OCI-LY7 (cell line): ENCODE results near the gene HMGXB4. TPM values are rescaled to one million over a fixed set of nuclear protein-coding genes. Genes with fewer than 3 reads are reported as not detected.

ENCODE experiments used
- BruUV-seq: library from RNA; stranded (reverse); fragments of 400-500 nt; replicated peaks from 2 replicates; lab custom pipeline; 2021; lab: Mats Ljungman, UMichigan
- CTCF ChIA-PET: fragments of 300-600 bp; sonication (Branson Sonifier 250); formaldehyde crosslinking; loops from one replicate; lab custom pipeline; 2022; ENCODE audit warnings: antibody characterized with exemption; ENCODE audit not compliant: unreplicated experiment; lab: Charles Lee
- POLR2A ChIA-PET: fragments of 300-600 bp; sonication (Branson Sonifier 250); formaldehyde crosslinking; loops from one replicate; lab custom pipeline; 2022; ENCODE audit warnings: antibody characterized with exemption; lab: Charles Lee
- DNase-seq: peaks from one replicate; pipeline ENCODE4 v3.0.0-alpha.2; 2015; ENCODE audit warnings: low spot score
- H2AFZ ChIP-seq: fragments of 200-600 bp; sonication (generic), shearing (Covaris generic); 2 replicates; pipeline ENCODE4 v1.6.1; 2014; ENCODE audit warnings: mild to moderate bottlenecking, antibody characterized with exemption, low read length, moderate library complexity
- H3K27ac ChIP-seq: fragments of 200-600 bp; sonication (generic); 2 replicates; pipeline ENCODE4 v1.5.1; 2014; ENCODE audit warnings: mixed run types, low read depth, mild to moderate bottlenecking, moderate library complexity, low read length, inconsistent platforms; ENCODE audit not compliant: poor library complexity, severe bottlenecking
- H3K36me3 ChIP-seq: fragments of 200-600 bp; sonication (generic); 2 replicates; pipeline ENCODE4 v1.6.1; 2014; ENCODE audit warnings: mild to moderate bottlenecking, antibody characterized with exemption, low read length, moderate library complexity, mixed read lengths; ENCODE audit not compliant: insufficient read depth
- H3K4me1 ChIP-seq: fragments of 200-600 bp; sonication (generic); 2 replicates; pipeline ENCODE4 v1.5.1; 2014; ENCODE audit warnings: mild to moderate bottlenecking, low read length; ENCODE audit not compliant: insufficient read depth, poor library complexity, severe bottlenecking
- H3K4me2 ChIP-seq: fragments of 200-600 bp; sonication (generic); 2 replicates; pipeline ENCODE4 v1.6.1; 2014; ENCODE audit warnings: mild to moderate bottlenecking, low read length
- H3K4me3 ChIP-seq: fragments of 200-600 bp; sonication (generic); 2 replicates; pipeline ENCODE4 v1.5.1; 2014; ENCODE audit warnings: mild to moderate bottlenecking, low read depth, low read length; ENCODE audit not compliant: poor library complexity, severe bottlenecking
- H3K79me2 ChIP-seq: fragments of 200-600 bp; sonication (generic); 2 replicates; pipeline ENCODE4 v1.6.1; 2016; ENCODE audit warnings: low read depth, mild to moderate bottlenecking, low read length, moderate library complexity, mixed read lengths; ENCODE audit not compliant: insufficient read depth
- H3K9me2 ChIP-seq: fragments of 200-600 bp; sonication (generic); 2 replicates; pipeline ENCODE4 v1.6.1; 2016; ENCODE audit warnings: mild to moderate bottlenecking, low read length, mixed read lengths; ENCODE audit not compliant: insufficient read depth
- H3K9me3 ChIP-seq: fragments of 200-600 bp; sonication (generic); 2 replicates; pipeline ENCODE4 v1.6.1; 2014; ENCODE audit warnings: mild to moderate bottlenecking, mixed run types, low read length, mixed read lengths
- H4K20me1 ChIP-seq: fragments of 200-600 bp; sonication (generic); 2 replicates; pipeline ENCODE4 v1.6.1; 2014; ENCODE audit warnings: mild to moderate bottlenecking, antibody characterized with exemption, low read length, moderate library complexity, mixed read lengths; ENCODE audit not compliant: insufficient read depth
- EZH2phosphoT487 ChIP-seq: fragments of 200-600 bp; sonication (generic); IDR thresholded peaks from 2 replicates; pipeline ENCODE4 v1.6.1; 2018; ENCODE audit warnings: low read depth, borderline replicate concordance, mild to moderate bottlenecking, mixed run types, antibody characterized with exemption, low read length, moderate library complexity, mixed read lengths
- intact Hi-C: fragments of 100-400 bp; cut with micrococcal nuclease; formaldehyde crosslinking; loops from one replicate; pipeline ENCODE4 v1.10.0; 2022; ENCODE audit not compliant: unreplicated experiment
- total RNA-seq, 2 experiments: library from RNA; depleted of rRNA in 1 of 2; stranded (reverse); fragments of >200 nt in 1 of 2; shearing (Covaris generic) in 1 of 2; gene quantifications; 2 replicates each; pipeline ENCODE4 v1.2.3, GENCODE V29; 2014 to 2022
- TF ChIP-seq, protein P1 (sequence below): fragments of 200-600 bp; sonication (generic); conservative IDR thresholded peaks from 2 replicates; pipeline ENCODE4 v1.5.1; 2014; ENCODE audit warnings: mild to moderate bottlenecking, antibody characterized with exemption, low read length, moderate library complexity, mixed read lengths

HMGXB4 gene
- total RNA-seq, 2 experiments from 2014 or later = 25.2 to 46.9 TPM

DNA sequence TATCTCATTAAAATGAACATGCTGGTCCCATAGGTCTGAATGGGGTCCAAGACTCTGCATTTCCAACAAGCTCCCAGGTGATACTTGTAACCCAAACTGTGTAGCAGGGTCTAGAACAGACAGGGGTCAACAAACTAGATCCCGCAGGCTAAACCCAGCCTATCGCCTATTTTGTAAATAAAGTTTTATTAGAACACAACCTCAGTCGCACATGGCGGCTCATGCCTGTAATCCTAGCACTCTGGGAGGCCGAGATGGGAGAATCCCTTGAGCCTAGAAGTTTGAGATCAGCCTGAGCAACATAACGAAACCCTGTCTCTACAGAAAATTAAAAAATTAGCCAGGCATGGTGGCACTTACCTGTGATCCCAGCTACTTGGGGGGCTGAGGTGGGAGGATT, 42.3 kb upstream of the HMGXB4 start:
- TF ChIP-seq, protein P1, sequence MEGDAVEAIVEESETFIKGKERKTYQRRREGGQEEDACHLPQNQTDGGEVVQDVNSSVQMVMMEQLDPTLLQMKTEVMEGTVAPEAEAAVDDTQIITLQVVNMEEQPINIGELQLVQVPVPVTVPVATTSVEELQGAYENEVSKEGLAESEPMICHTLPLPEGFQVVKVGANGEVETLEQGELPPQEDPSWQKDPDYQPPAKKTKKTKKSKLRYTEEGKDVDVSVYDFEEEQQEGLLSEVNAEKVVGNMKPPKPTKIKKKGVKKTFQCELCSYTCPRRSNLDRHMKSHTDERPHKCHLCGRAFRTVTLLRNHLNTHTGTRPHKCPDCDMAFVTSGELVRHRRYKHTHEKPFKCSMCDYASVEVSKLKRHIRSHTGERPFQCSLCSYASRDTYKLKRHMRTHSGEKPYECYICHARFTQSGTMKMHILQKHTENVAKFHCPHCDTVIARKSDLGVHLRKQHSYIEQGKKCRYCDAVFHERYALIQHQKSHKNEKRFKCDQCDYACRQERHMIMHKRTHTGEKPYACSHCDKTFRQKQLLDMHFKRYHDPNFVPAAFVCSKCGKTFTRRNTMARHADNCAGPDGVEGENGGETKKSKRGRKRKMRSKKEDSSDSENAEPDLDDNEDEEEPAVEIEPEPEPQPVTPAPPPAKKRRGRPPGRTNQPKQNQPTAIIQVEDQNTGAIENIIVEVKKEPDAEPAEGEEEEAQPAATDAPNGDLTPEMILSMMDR = no peak
- no peak for TF ChIP-seq EZH2phosphoT487
- Histone ChIP-seq H3K9me2 (no peaks in the 10 kb centered on the region), H2AFZ (no peak overlapping the region), H3K79me2 (no peaks in the 10 kb centered on the region), H3K27ac (no peak overlapping the region), H3K4me1 (no peaks in the 10 kb centered on the region), H3K4me2 (no peak overlapping the region), H3K36me3 (no peaks in the 10 kb centered on the region), H3K4me3 (no peak overlapping the region), H4K20me1 (no peaks in the 10 kb centered on the region), H3K9me3 (no peaks in the 10 kb centered on the region)
- intact Hi-C loops = no loop called here
- no TSS peak for BruUV-seq
- ChIA-PET POLR2A (no interaction called here), CTCF (no interaction called here)
- no peak for DNase-seq

- no peaks in the 10 kb centered on the region for H3K79me2 ChIP-seq
- no peaks in the 10 kb centered on the region for H3K36me3 ChIP-seq
- H3K9me2 ChIP-seq = no peaks in the 10 kb centered on the region
- H3K27ac ChIP-seq = no peak overlapping the region
- no peaks in the 10 kb centered on the region for H3K9me3 ChIP-seq
- no peak overlapping the region for H2AFZ ChIP-seq
- DNase-seq = no peak
- TF ChIP-seq, protein P1 = no peak
- TF ChIP-seq EZH2phosphoT487 = no peak
- intact Hi-C loops = no loop called here
- ChIA-PET POLR2A (interaction anchor here (1.1 kb wide), 1 partner anchor 12 kb away, joined by 3 read pairs; no protein-coding TSS in a partner anchor), CTCF (no interaction called here)
- BruUV-seq = no TSS peak
- no peak overlapping the region for H3K4me2 ChIP-seq
- no peaks in the 10 kb centered on the region for H4K20me1 ChIP-seq
- H3K4me1 ChIP-seq = no peaks in the 10 kb centered on the region
- no peak overlapping the region for H3K4me3 ChIP-seq
Measured at GRCh38 chr22:35215993-35216392, 41.3 kb upstream of the HMGXB4 start.

DNA sequence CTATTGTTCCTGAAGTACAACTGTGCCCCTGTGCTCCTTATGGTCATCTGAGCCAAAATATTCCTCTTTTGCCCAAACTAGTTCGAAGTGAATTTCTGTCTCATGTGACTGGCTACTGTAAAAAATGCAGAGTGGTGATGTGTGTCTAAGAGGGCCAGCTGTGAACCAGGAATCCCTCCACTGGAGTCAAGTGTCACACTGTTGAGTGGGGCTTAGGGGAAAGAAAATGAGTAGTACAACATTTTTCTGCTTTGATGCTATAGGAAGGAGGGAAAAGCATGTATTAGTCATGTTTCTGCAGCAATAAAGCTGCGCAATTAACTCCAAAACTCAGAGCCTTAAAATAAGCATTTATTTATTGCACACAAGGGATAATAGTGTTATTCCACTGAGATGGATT, 39.8 kb upstream of the HMGXB4 start:
- H3K9me2 ChIP-seq = no peaks in the 10 kb centered on the region
- POLR2A ChIA-PET = interaction anchor here (1.1 kb wide), 1 partner anchor 12 kb away, joined by 4 read pairs; no protein-coding TSS in a partner anchor
- DNase-seq = no peak
- H3K79me2 ChIP-seq = no peaks in the 10 kb centered on the region
- no peaks in the 10 kb centered on the region for H4K20me1 ChIP-seq
- no peak overlapping the region for H3K4me2 ChIP-seq
- intact Hi-C loops = no loop called here
- H3K4me3 ChIP-seq = no peak overlapping the region
- TF ChIP-seq EZH2phosphoT487 = no peak
- TF ChIP-seq, protein P1 = no peak
- H2AFZ ChIP-seq = no peak overlapping the region
- H3K36me3 ChIP-seq = no peaks in the 10 kb centered on the region
- H3K27ac ChIP-seq = no peak overlapping the region
- no peaks in the 10 kb centered on the region for H3K9me3 ChIP-seq
- no peaks in the 10 kb centered on the region for H3K4me1 ChIP-seq
- CTCF ChIA-PET = no interaction called here
- no TSS peak for BruUV-seq
